ENCODE results near the gene CPNE4.

Gene CPNE4

GRCh38 chr3:132037056-132037455 is 2.2 kb upstream of the CPNE4 start:
- Histone ChIP-seq H3K36me3 (ENCODE audit: control insufficient read depth, low read length) (no peaks in the 10 kb centered on the region), H3K4me1 (ENCODE audit: control insufficient read depth, low read length) (no peaks in the 10 kb centered on the region), H3K79me2 (ENCODE audit: control insufficient read depth, low read length) (no peaks in the 10 kb centered on the region), H3K9me3 (ENCODE audit: control insufficient read depth, insufficient read depth, low read length) (no peaks in the 10 kb centered on the region), H3F3A (ENCODE audit: control insufficient read depth, insufficient read depth) (no peaks in the 10 kb centered on the region), H3K27ac (ENCODE audit: low read depth, low read length) (no peak overlapping the region), H3K4me2 (ENCODE audit: low read length) (no peak overlapping the region), H3K27me3 (ENCODE audit: control insufficient read depth, low read length) (peaks cover 6% of the 10 kb centered on the region; the same call in 1 of the 2 replicates), H3K4me3 (ENCODE audit: low read length) (no peak overlapping the region), H3K9me2 (replicated peaks; ENCODE audit: control insufficient read depth, low read length) (no peaks in the 10 kb centered on the region), H4K20me1 (ENCODE audit: control insufficient read depth, insufficient read depth, low read depth, low read length) (no peaks in the 10 kb centered on the region)
- TF ChIP-seq CTCF (IDR thresholded peaks at IDR 0.05; ENCODE audit: low read depth, low read length, poor library complexity, severe bottlenecking): no peak
- no peak for TF ChIP-seq EZH2phosphoT487 (IDR thresholded peaks at IDR 0.05; ENCODE audit: borderline replicate concordance, low read length)

- TF ChIP-seq EZH2phosphoT487 (IDR thresholded peaks at IDR 0.05; ENCODE audit: borderline replicate concordance, low read length) (no peak), CTCF (IDR thresholded peaks at IDR 0.05; ENCODE audit: low read depth, low read length, poor library complexity, severe bottlenecking) (no peak)
- Histone ChIP-seq H3K4me1 (ENCODE audit: control insufficient read depth, low read length) (no peaks in the 10 kb centered on the region), H3F3A (ENCODE audit: control insufficient read depth, insufficient read depth) (no peaks in the 10 kb centered on the region), H3K4me3 (ENCODE audit: low read length) (no peak overlapping the region), H4K20me1 (ENCODE audit: control insufficient read depth, insufficient read depth, low read depth, low read length) (no peaks in the 10 kb centered on the region), H3K27ac (ENCODE audit: low read depth, low read length) (no peak overlapping the region), H3K27me3 (ENCODE audit: control insufficient read depth, low read length) (peaks cover 5% of the 10 kb centered on the region; the same call in 1 of the 2 replicates), H3K9me2 (replicated peaks; ENCODE audit: control insufficient read depth, low read length) (no peaks in the 10 kb centered on the region), H3K9me3 (ENCODE audit: control insufficient read depth, insufficient read depth, low read length) (no peaks in the 10 kb centered on the region), H3K4me2 (ENCODE audit: low read length) (no peak overlapping the region), H3K79me2 (ENCODE audit: control insufficient read depth, low read length) (no peaks in the 10 kb centered on the region), H3K36me3 (ENCODE audit: control insufficient read depth, low read length) (no peaks in the 10 kb centered on the region)
Measured at GRCh38 chr3:132034097-132034485, 723 bp downstream of the CPNE4 start.

- H3K9me3 ChIP-seq (ENCODE audit: control insufficient read depth, insufficient read depth, low read length): no peaks in the 10 kb centered on the region
- H3K27ac ChIP-seq (ENCODE audit: low read depth, low read length): no peak overlapping the region
- H3K4me3 ChIP-seq (ENCODE audit: low read length): no peak overlapping the region
- H3K4me1 ChIP-seq (ENCODE audit: control insufficient read depth, low read length): no peaks in the 10 kb centered on the region
- H4K20me1 ChIP-seq (ENCODE audit: control insufficient read depth, insufficient read depth, low read depth, low read length): no peaks in the 10 kb centered on the region
- no peaks in the 10 kb centered on the region for H3K36me3 ChIP-seq (ENCODE audit: control insufficient read depth, low read length)
- H3K27me3 ChIP-seq (ENCODE audit: control insufficient read depth, low read length): peaks cover 5% of the 10 kb centered on the region; the same call in 1 of the 2 replicates
- no peaks in the 10 kb centered on the region for H3F3A ChIP-seq (ENCODE audit: control insufficient read depth, insufficient read depth)
- TF ChIP-seq EZH2phosphoT487 (IDR thresholded peaks at IDR 0.05; ENCODE audit: borderline replicate concordance, low read length) (no peak), CTCF (IDR thresholded peaks at IDR 0.05; ENCODE audit: low read depth, low read length, poor library complexity, severe bottlenecking) (no peak)
- no peak overlapping the region for H3K4me2 ChIP-seq (ENCODE audit: low read length)
- no peaks in the 10 kb centered on the region for H3K9me2 ChIP-seq (replicated peaks; ENCODE audit: control insufficient read depth, low read length)
- H3K79me2 ChIP-seq (ENCODE audit: control insufficient read depth, low read length): no peaks in the 10 kb centered on the region
Measured at GRCh38 chr3:132033471-132033870, 1.3 kb downstream of the CPNE4 start.

All from DOHH2 (cell line).